ENCODE data around the gene NRG4.
A peak's percentile ranks its signal among the peaks of the same experiment; 100 is the strongest.

NRG4 gene

GRCh38 chr15:75925440-75925839 lies 86.8 kb downstream of the NRG4 start:
- H3K27ac ChIP-seq (ENCODE audit: low read length): no peak overlapping the region
- H3K79me2 ChIP-seq (ENCODE audit: insufficient read depth, low read length): no peaks in the 10 kb centered on the region
- no peak overlapping the region for H3K9ac ChIP-seq (ENCODE audit: low read depth, low read length)
- peaks cover 11% of the 10 kb centered on the region; the same call in 1 of the 2 replicates for H3K36me3 ChIP-seq (ENCODE audit: insufficient read depth, low read length)
- no peak for DNase-seq
- H3K27me3 ChIP-seq (ENCODE audit: insufficient read depth, low read length, poor library complexity): no peaks in the 10 kb centered on the region
- no peak for ATAC-seq (ENCODE audit: insufficient read depth, low read depth)
- no peaks in the 10 kb centered on the region for H3K9me3 ChIP-seq (ENCODE audit: insufficient read depth, low read length, severe bottlenecking)
- H3K4me3 ChIP-seq (ENCODE audit: low read depth in 1 of 2, low read length in 2 of 2): no peak overlapping the region
- H2AFZ ChIP-seq (ENCODE audit: low read depth, low read length): no peak overlapping the region
- no peaks in the 10 kb centered on the region for H4K20me1 ChIP-seq (ENCODE audit: insufficient read depth, low read length)
- no peak for TF ChIP-seq EZH2 (IDR thresholded peaks at IDR 0.05; ENCODE audit: borderline replicate concordance, low read depth, low read length, severe bottlenecking)
- TF ChIP-seq CTCF (IDR thresholded peaks at IDR 0.05; ENCODE audit: borderline replicate concordance, extremely low read depth, low read length, poor library complexity, severe bottlenecking): no peak
- no peak overlapping the region for H3K4me2 ChIP-seq (ENCODE audit: insufficient read depth, low read length)
- H3K4me1 ChIP-seq (ENCODE audit: insufficient read depth, low read length): no peaks in the 10 kb centered on the region

DNA sequence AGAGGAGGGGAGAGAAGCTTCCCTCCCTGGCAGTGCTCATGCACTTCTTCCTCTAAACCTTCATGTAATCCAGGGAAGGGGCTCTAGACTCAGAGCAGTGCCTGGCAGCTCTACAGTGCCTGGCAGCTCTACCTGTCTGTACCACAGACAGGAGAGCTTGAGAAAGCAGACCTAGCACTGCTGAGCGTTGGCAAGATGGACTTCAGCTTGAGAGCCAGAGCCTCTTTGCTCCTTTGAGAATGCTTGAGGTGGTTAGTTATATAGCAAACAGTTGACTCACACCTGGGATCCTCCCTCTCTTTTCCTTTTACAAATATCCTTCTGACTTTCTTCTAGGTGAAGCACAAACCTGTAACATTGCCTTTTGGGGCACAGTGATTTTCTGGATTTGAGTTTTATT lies 87.6 kb downstream of the NRG4 start:
- H3K79me2 ChIP-seq (ENCODE audit: insufficient read depth, low read length): no peaks in the 10 kb centered on the region
- TF ChIP-seq CTCF (IDR thresholded peaks at IDR 0.05; ENCODE audit: borderline replicate concordance, extremely low read depth, low read length, poor library complexity, severe bottlenecking) (no peak), EZH2 (IDR thresholded peaks at IDR 0.05; ENCODE audit: borderline replicate concordance, low read depth, low read length, severe bottlenecking) (no peak)
- H3K9me3 ChIP-seq (ENCODE audit: insufficient read depth, low read length, severe bottlenecking): no peaks in the 10 kb centered on the region
- no peak overlapping the region for H3K4me2 ChIP-seq (ENCODE audit: insufficient read depth, low read length)
- H3K27ac ChIP-seq (ENCODE audit: low read length): no peak overlapping the region
- H3K36me3 ChIP-seq (ENCODE audit: insufficient read depth, low read length): peaks cover 11% of the 10 kb centered on the region; the same call in 1 of the 2 replicates
- ATAC-seq (ENCODE audit: insufficient read depth, low read depth): no peak
- H3K4me3 ChIP-seq (ENCODE audit: low read depth in 1 of 2, low read length in 2 of 2): no peak overlapping the region
- no peaks in the 10 kb centered on the region for H3K27me3 ChIP-seq (ENCODE audit: insufficient read depth, low read length, poor library complexity)
- no peaks in the 10 kb centered on the region for H4K20me1 ChIP-seq (ENCODE audit: insufficient read depth, low read length)
- DNase-seq: no peak
- H3K4me1 ChIP-seq (ENCODE audit: insufficient read depth, low read length): no peaks in the 10 kb centered on the region
- H3K9ac ChIP-seq (ENCODE audit: low read depth, low read length): no peak overlapping the region
- H2AFZ ChIP-seq (ENCODE audit: low read depth, low read length): no peak overlapping the region

GRCh38 chr15:75923756-75924155 lies 88.5 kb downstream of the NRG4 start:
- no peak overlapping the region for H3K4me3 ChIP-seq (ENCODE audit: low read depth in 1 of 2, low read length in 2 of 2)
- H3K36me3 ChIP-seq (ENCODE audit: insufficient read depth, low read length): peaks cover 16% of the 10 kb centered on the region; the same call in 1 of the 2 replicates
- ATAC-seq (ENCODE audit: insufficient read depth, low read depth) (peak; percentile 58; the same call in 1 of the 3 replicates), DNase-seq (peak; percentile 10)
- H3K27ac ChIP-seq (ENCODE audit: low read length): no peak overlapping the region
- H3K27me3 ChIP-seq (ENCODE audit: insufficient read depth, low read length, poor library complexity): no peaks in the 10 kb centered on the region
- no peak overlapping the region for H2AFZ ChIP-seq (ENCODE audit: low read depth, low read length)
- H3K9me3 ChIP-seq (ENCODE audit: insufficient read depth, low read length, severe bottlenecking): no peaks in the 10 kb centered on the region
- no peak overlapping the region for H3K9ac ChIP-seq (ENCODE audit: low read depth, low read length)
- TF ChIP-seq CTCF (IDR thresholded peaks at IDR 0.05; ENCODE audit: borderline replicate concordance, extremely low read depth, low read length, poor library complexity, severe bottlenecking) (no peak), EZH2 (IDR thresholded peaks at IDR 0.05; ENCODE audit: borderline replicate concordance, low read depth, low read length, severe bottlenecking) (no peak)
- H3K4me2 ChIP-seq (ENCODE audit: insufficient read depth, low read length): no peak overlapping the region
- H3K79me2 ChIP-seq (ENCODE audit: insufficient read depth, low read length): no peaks in the 10 kb centered on the region
- H3K4me1 ChIP-seq (ENCODE audit: insufficient read depth, low read length): no peaks in the 10 kb centered on the region
- no peaks in the 10 kb centered on the region for H4K20me1 ChIP-seq (ENCODE audit: insufficient read depth, low read length)
